WI38 (cell line): Measurements from ENCODE around the gene CDH12.

Source experiments
- H3K4me3 ChIP-seq: 2 replicates; pipeline ENCODE4 v1.5.1; 2011; ENCODE audit warnings: low read depth, mild to moderate bottlenecking, control low read depth, low read length
- TF ChIP-seq, protein P1 (sequence below): IDR thresholded peaks from 2 replicates; pipeline ENCODE4 v1.5.1; 2012; ENCODE audit warnings: low read depth, mild to moderate bottlenecking, control low read depth, low read length

CDH12 gene

DNA sequence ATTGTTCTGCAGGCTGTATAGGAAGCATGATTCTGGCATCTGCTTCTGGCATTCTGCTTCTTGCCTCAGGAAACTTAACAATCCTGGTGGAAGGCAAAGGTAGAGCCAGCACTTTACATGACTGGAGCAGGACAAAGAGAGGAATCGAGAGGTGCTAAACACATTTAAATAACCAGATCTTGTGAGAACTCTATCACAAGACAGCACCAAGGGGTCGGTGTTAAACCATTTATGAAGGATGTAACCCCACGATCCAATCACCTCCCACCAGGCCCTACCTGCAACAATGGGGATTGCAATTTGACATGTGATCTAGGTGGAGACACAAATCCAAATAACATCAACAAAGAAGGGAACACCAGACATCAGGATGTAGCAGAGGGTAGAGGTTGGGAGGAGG, 221.5 kb downstream of the CDH12 start:
- TF ChIP-seq, protein P1, sequence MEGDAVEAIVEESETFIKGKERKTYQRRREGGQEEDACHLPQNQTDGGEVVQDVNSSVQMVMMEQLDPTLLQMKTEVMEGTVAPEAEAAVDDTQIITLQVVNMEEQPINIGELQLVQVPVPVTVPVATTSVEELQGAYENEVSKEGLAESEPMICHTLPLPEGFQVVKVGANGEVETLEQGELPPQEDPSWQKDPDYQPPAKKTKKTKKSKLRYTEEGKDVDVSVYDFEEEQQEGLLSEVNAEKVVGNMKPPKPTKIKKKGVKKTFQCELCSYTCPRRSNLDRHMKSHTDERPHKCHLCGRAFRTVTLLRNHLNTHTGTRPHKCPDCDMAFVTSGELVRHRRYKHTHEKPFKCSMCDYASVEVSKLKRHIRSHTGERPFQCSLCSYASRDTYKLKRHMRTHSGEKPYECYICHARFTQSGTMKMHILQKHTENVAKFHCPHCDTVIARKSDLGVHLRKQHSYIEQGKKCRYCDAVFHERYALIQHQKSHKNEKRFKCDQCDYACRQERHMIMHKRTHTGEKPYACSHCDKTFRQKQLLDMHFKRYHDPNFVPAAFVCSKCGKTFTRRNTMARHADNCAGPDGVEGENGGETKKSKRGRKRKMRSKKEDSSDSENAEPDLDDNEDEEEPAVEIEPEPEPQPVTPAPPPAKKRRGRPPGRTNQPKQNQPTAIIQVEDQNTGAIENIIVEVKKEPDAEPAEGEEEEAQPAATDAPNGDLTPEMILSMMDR, result no peak
- no peak overlapping the region for H3K4me3 ChIP-seq

DNA sequence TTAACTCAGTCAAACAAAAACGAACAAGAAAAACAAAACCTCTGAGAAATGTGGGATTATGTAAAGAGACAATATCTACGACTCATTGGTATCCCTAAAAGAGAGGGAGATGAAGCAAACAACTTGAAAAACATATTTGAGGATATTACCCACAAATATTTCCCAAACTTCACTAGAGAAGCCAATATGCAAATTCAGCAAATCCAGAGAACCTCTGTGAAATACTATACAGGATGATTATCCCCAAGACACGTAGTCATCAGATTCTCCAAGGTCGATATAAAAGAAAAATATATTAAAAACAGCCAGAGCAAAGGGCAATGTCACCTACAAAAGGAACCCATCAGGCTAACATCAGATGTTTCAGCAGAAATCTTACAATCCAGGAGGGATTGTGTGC, 226.1 kb downstream of the CDH12 start:
- no peak overlapping the region for H3K4me3 ChIP-seq
- TF ChIP-seq, protein P1, result no peak

DNA sequence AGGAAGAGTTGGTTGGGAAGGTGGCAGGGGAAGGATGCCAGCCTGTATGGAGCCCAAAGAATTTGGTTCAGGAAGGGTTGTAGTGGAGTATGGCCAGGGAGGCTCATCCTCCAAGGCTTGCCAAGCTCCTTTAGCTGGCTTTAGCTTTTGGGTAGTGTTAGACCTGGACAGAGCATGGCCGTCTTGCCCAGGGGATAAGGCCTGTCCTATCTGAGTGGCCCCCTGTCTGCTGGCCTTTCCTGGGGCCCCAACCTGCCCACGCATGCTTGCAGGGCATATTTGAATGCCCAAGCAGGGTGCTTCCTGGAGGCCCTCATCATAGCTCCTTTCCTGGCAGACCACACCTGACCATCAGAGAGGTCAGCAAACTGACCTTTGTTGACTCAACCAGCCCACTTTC, 227.7 kb downstream of the CDH12 start:
- no peak overlapping the region for H3K4me3 ChIP-seq
- TF ChIP-seq, protein P1, result no peak

DNA sequence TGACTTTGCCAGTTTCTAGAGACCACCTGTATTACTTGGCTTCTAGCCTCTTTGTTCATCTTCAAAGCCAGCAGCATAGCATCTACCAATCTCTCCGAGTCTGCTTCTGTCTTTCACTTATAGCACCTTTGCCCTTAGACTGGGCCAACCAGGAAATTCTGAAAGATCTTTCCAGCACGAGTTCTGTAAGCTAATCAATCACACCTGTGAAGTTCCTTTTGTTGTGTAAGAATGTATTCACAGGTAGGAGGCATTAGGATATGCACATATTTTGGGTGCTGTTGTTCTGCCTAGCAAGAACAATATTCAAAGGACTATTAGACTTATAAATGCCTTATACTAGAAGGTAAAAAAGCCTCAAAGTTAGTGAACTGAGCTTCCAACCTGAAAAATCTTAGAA, 232.1 kb downstream of the CDH12 start:
- TF ChIP-seq, protein P1, result no peak
- no peak overlapping the region for H3K4me3 ChIP-seq

DNA sequence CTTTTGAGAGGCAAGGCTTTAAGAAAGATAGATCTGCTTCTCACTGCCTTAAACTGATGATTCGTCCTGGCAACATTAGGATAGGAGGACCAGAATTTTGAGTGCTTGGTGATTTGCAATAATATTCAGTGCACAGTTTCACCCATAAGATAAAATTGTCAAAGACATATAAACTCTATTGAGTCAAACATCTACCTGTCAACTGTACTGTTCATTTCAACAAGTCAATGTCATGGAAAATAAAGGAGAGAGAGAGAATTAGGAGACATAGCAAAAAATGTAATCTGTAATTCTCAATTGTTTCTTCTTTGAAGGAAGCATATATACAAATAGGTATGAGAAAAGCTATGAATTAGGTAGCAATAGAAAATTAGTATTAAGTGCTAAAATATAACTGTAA, 237.2 kb downstream of the CDH12 start:
- no peak overlapping the region for H3K4me3 ChIP-seq
- TF ChIP-seq, protein P1, result no peak

DNA sequence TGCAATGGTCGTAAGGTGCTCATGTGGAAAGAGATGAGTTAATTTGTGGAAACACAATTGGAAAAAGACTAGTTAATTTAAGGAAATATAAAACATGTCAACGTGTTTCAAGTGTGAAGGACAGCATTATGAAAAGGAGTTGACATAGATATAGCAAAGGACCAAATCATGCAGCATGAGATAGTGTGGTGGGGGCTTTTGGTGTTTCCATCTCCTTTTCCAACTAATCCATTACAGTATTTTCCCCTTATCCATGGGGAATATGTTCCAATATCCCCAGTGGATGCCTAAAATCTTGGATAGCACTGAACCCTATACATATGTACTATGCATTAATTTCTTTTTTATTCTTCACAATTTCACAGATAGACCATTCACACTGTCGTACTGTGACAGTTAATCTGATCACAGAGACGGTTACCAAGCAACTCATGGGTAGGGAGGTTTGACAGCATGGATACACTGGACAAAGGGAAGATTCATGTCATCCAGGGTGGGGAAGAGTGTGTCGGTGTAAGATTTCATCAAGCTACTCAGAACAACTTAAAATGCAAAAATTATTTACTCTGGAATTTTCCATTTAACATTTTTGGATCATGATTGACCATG, 238.6 kb downstream of the CDH12 start:
- TF ChIP-seq, protein P1, result no peak
- no peak overlapping the region for H3K4me3 ChIP-seq

DNA sequence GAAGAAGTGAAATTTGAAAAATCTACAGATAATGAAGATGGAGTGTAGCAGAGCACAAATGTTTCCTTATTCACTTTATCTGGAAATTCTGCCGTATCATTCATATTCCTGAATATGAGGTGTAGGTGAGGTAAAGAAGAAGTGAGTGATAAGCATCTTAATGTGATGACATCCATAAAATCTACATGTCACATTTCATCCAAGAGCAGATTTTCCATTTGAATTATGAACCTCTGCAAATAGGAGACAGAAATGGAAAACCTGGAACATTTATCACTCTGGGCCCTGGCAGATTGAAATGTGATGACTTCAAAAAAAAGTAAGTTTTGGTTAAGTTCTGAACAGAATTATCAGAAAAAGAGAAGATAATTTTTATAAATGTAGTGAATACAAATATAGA, 240.2 kb downstream of the CDH12 start:
- TF ChIP-seq, protein P1, result no peak
- H3K4me3 ChIP-seq, result no peak overlapping the region
